WTC11 (cell line): ENCODE results near the gene SNX7. TPM values are rescaled to one million over a fixed set of nuclear protein-coding genes. Genes with fewer than 3 reads are reported as not detected.

Experiments
- ATAC-seq: fragments of 200-7000 bp; cut with Tn5 transposase; 2 replicates; pipeline ENCODE4 v1.10.0; 2021; ENCODE audit warnings: mild to moderate bottlenecking, moderate library complexity
- CTCF ChIA-PET: fragments of 300-600 bp; sonication (Branson Sonifier 250); formaldehyde crosslinking; loops from one replicate; lab custom pipeline; 2021; ENCODE audit warnings: antibody characterized with exemption; lab: Charles Lee
- POLR2A ChIA-PET: fragments of 350-600 bp; sonication (Branson Sonifier 250); formaldehyde crosslinking; loops from one replicate; lab custom pipeline; 2021; ENCODE audit warnings: antibody characterized with exemption; lab: Charles Lee
- DNase-seq: peaks from one replicate; pipeline ENCODE4 v3.0.0; 2021; ENCODE audit warnings: low spot score
- H3K27ac Mint-ChIP-seq: 2 replicates; pipeline ENCODE4 v1.8.0; 2021; ENCODE audit warnings: mixed read lengths
- H3K27me3 Mint-ChIP-seq: 2 replicates; pipeline ENCODE4 v1.8.0; 2021; ENCODE audit warnings: low read depth, mild to moderate bottlenecking, moderate library complexity, mixed read lengths
- H3K36me3 Mint-ChIP-seq: 2 replicates; pipeline ENCODE4 v1.8.0; 2021; ENCODE audit warnings: mixed read lengths
- H3K4me1 Mint-ChIP-seq: 2 replicates; pipeline ENCODE4 v1.8.0; 2022; ENCODE audit warnings: mixed read lengths
- H3K4me3 Mint-ChIP-seq: 2 replicates; pipeline ENCODE4 v1.8.0; 2021; ENCODE audit warnings: mild to moderate bottlenecking, moderate library complexity, mixed read lengths
- H3K9me3 Mint-ChIP-seq: 2 replicates; pipeline ENCODE4 v1.8.0; 2021; ENCODE audit warnings: mixed read lengths
- ATF1 ChIP-seq: sonication (generic); formaldehyde crosslinking; IDR thresholded peaks from 2 replicates; pipeline ENCODE4 v1.8.1; 2023; ENCODE audit warnings: mild to moderate bottlenecking, moderate library complexity, missing genetic modification reagents
- ESRRA ChIP-seq: sonication (generic); formaldehyde crosslinking; IDR thresholded peaks from 2 replicates; pipeline ENCODE4 v1.8.1; 2022; ENCODE audit warnings: mild to moderate bottlenecking, missing genetic modification reagents, borderline replicate concordance
- FOXJ3 ChIP-seq: sonication (generic); formaldehyde crosslinking; IDR thresholded peaks from 2 replicates; pipeline ENCODE4 v1.9.0; 2021; ENCODE audit warnings: missing genetic modification reagents, mild to moderate bottlenecking, borderline replicate concordance
- FOXK1 ChIP-seq: sonication (generic); formaldehyde crosslinking; IDR thresholded peaks from 2 replicates; pipeline ENCODE4 v1.8.0; 2022; ENCODE audit warnings: mild to moderate bottlenecking, moderate library complexity, missing genetic modification reagents
- NFE2L1 ChIP-seq: sonication (generic); formaldehyde crosslinking; IDR thresholded peaks from 2 replicates; pipeline ENCODE4 v1.8.1; 2023; ENCODE audit warnings: missing genetic modification reagents
- NR3C1 ChIP-seq: sonication (generic); formaldehyde crosslinking; conservative IDR thresholded peaks from 2 replicates; pipeline ENCODE4 v1.8.1; 2023; ENCODE audit warnings: low read depth, mild to moderate bottlenecking, missing genetic modification reagents
- PRRX2 ChIP-seq: fragments of 250-450 bp; sonication (Bioruptor Pico); IDR thresholded peaks from 2 replicates; pipeline ENCODE4 v1.8.0; 2021; ENCODE audit warnings: mild to moderate bottlenecking
- TCF7 ChIP-seq: sonication (generic); formaldehyde crosslinking; IDR thresholded peaks from 2 replicates; pipeline ENCODE4 v1.8.0; 2022; ENCODE audit warnings: mild to moderate bottlenecking, low read depth, missing genetic modification reagents, moderate library complexity
- ZNF219 ChIP-seq: sonication (generic); formaldehyde crosslinking; IDR thresholded peaks from 2 replicates; pipeline ENCODE4 v1.8.0; 2023; ENCODE audit warnings: missing genetic modification reagents, mild to moderate bottlenecking, borderline replicate concordance
- total RNA-seq: library from RNA; stranded (reverse); gene quantifications from 3 replicates; pipeline ENCODE4 v1.2.3, GENCODE V29; 2021
- TF ChIP-seq, protein P1 (sequence below): sonication (generic); formaldehyde crosslinking; IDR thresholded peaks from 2 replicates; pipeline ENCODE4 v1.8.1; 2023; ENCODE audit warnings: mild to moderate bottlenecking, missing genetic modification reagents, moderate library complexity
- TF ChIP-seq, protein P2 (sequence below): sonication (generic); formaldehyde crosslinking; IDR thresholded peaks from 2 replicates; pipeline ENCODE4 v1.8.1; 2022; ENCODE audit warnings: low read depth, mild to moderate bottlenecking, moderate library complexity, missing genetic modification reagents, borderline replicate concordance
- TF ChIP-seq, protein P3 (sequence below): sonication (generic); formaldehyde crosslinking; IDR thresholded peaks from 2 replicates; pipeline ENCODE4 v1.8.0; 2022; ENCODE audit warnings: mild to moderate bottlenecking, missing genetic modification reagents
- TF ChIP-seq, protein P4 (sequence below): sonication (generic); formaldehyde crosslinking; conservative IDR thresholded peaks from 2 replicates; pipeline ENCODE4 v1.8.1; 2023; ENCODE audit warnings: mild to moderate bottlenecking, low read depth, missing genetic modification reagents, moderate library complexity
- TF ChIP-seq, protein P5 (sequence below): sonication (generic); formaldehyde crosslinking; IDR thresholded peaks from 2 replicates; pipeline ENCODE4 v1.8.0; 2022; ENCODE audit warnings: missing genetic modification reagents
- TF ChIP-seq, protein P6 (sequence below): sonication (generic); formaldehyde crosslinking; IDR thresholded peaks from 2 replicates; pipeline ENCODE4 v1.8.0; 2023; ENCODE audit warnings: missing genetic modification reagents, mild to moderate bottlenecking, borderline replicate concordance
- TF ChIP-seq, protein P7 (sequence below): sonication (generic); formaldehyde crosslinking; IDR thresholded peaks from 2 replicates; pipeline ENCODE4 v1.8.0; 2022; ENCODE audit warnings: mild to moderate bottlenecking, missing genetic modification reagents
- TF ChIP-seq, protein P8 (sequence below): sonication (generic); formaldehyde crosslinking; conservative IDR thresholded peaks from 2 replicates; pipeline ENCODE4 v1.8.1; 2022; ENCODE audit warnings: mild to moderate bottlenecking, missing genetic modification reagents
- TF ChIP-seq, protein P9 (sequence below): sonication (generic); formaldehyde crosslinking; IDR thresholded peaks from 2 replicates; pipeline ENCODE4 v1.8.1; 2023; ENCODE audit warnings: mild to moderate bottlenecking, missing genetic modification reagents

The SNX7 gene
- total RNA-seq, 1 experiment from 2014 or later = 15.7 TPM

DNA sequence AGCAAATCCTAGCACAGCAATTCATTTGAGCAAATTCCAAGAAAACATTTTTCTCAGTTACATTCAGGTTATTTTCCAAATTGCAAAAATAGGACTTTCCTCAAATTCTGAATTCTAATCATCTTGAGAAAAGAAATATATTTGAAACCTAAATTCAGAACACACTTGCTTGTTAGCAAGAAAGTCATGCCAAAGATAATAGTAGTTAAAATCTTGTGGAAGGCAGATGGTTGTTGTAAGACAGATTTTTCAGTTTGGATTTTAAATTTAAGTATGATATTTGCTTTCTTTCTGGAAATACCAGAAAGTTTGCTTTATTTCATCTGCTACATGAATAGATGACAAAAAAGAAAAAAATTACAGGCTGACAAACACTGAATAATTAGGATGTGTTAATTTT lies 29.1 kb downstream of the SNX7 start:
- H3K4me3 Mint-ChIP-seq = no peak overlapping the region
- H3K27me3 Mint-ChIP-seq = no peaks in the 10 kb centered on the region
- no peaks in the 10 kb centered on the region for H3K4me1 Mint-ChIP-seq
- DNase-seq (no peak), ATAC-seq (no peak)
- ChIA-PET POLR2A (no interaction called here), CTCF (no interaction called here)
- no peaks in the 10 kb centered on the region for H3K36me3 Mint-ChIP-seq
- no peak overlapping the region for H3K27ac Mint-ChIP-seq
- H3K9me3 Mint-ChIP-seq = no peaks in the 10 kb centered on the region
- TF ChIP-seq, protein P1, sequence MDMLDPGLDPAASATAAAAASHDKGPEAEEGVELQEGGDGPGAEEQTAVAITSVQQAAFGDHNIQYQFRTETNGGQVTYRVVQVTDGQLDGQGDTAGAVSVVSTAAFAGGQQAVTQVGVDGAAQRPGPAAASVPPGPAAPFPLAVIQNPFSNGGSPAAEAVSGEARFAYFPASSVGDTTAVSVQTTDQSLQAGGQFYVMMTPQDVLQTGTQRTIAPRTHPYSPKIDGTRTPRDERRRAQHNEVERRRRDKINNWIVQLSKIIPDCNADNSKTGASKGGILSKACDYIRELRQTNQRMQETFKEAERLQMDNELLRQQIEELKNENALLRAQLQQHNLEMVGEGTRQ (CRISPR knock-in tag) = no peak
- TF ChIP-seq ESRRA (CRISPR knock-in tag) (no peak), FOXJ3 (CRISPR knock-in tag) (no peak), ATF1 (CRISPR knock-in tag) (no peak), NFE2L1 (CRISPR knock-in tag) (no peak), FOXK1 (no peak), NR3C1 (CRISPR knock-in tag) (no peak), PRRX2 (CRISPR knock-in tag) (no peak), TCF7 (CRISPR knock-in tag) (no peak), ZNF219 (no peak)
- TF ChIP-seq, protein P2, sequence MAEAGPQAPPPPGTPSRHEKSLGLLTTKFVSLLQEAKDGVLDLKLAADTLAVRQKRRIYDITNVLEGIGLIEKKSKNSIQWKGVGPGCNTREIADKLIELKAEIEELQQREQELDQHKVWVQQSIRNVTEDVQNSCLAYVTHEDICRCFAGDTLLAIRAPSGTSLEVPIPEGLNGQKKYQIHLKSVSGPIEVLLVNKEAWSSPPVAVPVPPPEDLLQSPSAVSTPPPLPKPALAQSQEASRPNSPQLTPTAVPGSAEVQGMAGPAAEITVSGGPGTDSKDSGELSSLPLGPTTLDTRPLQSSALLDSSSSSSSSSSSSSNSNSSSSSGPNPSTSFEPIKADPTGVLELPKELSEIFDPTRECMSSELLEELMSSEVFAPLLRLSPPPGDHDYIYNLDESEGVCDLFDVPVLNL (CRISPR knock-in tag) = no peak
- TF ChIP-seq, protein P3, sequence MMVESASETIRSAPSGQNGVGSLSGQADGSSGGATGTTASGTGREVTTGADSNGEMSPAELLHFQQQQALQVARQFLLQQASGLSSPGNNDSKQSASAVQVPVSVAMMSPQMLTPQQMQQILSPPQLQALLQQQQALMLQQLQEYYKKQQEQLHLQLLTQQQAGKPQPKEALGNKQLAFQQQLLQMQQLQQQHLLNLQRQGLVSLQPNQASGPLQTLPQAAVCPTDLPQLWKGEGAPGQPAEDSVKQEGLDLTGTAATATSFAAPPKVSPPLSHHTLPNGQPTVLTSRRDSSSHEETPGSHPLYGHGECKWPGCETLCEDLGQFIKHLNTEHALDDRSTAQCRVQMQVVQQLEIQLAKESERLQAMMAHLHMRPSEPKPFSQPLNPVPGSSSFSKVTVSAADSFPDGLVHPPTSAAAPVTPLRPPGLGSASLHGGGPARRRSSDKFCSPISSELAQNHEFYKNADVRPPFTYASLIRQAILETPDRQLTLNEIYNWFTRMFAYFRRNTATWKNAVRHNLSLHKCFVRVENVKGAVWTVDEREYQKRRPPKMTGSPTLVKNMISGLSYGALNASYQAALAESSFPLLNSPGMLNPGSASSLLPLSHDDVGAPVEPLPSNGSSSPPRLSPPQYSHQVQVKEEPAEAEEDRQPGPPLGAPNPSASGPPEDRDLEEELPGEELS (CRISPR knock-in tag) = no peak
- TF ChIP-seq, protein P4, sequence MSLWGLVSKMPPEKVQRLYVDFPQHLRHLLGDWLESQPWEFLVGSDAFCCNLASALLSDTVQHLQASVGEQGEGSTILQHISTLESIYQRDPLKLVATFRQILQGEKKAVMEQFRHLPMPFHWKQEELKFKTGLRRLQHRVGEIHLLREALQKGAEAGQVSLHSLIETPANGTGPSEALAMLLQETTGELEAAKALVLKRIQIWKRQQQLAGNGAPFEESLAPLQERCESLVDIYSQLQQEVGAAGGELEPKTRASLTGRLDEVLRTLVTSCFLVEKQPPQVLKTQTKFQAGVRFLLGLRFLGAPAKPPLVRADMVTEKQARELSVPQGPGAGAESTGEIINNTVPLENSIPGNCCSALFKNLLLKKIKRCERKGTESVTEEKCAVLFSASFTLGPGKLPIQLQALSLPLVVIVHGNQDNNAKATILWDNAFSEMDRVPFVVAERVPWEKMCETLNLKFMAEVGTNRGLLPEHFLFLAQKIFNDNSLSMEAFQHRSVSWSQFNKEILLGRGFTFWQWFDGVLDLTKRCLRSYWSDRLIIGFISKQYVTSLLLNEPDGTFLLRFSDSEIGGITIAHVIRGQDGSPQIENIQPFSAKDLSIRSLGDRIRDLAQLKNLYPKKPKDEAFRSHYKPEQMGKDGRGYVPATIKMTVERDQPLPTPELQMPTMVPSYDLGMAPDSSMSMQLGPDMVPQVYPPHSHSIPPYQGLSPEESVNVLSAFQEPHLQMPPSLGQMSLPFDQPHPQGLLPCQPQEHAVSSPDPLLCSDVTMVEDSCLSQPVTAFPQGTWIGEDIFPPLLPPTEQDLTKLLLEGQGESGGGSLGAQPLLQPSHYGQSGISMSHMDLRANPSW (CRISPR knock-in tag) = no peak
- TF ChIP-seq, protein P5, sequence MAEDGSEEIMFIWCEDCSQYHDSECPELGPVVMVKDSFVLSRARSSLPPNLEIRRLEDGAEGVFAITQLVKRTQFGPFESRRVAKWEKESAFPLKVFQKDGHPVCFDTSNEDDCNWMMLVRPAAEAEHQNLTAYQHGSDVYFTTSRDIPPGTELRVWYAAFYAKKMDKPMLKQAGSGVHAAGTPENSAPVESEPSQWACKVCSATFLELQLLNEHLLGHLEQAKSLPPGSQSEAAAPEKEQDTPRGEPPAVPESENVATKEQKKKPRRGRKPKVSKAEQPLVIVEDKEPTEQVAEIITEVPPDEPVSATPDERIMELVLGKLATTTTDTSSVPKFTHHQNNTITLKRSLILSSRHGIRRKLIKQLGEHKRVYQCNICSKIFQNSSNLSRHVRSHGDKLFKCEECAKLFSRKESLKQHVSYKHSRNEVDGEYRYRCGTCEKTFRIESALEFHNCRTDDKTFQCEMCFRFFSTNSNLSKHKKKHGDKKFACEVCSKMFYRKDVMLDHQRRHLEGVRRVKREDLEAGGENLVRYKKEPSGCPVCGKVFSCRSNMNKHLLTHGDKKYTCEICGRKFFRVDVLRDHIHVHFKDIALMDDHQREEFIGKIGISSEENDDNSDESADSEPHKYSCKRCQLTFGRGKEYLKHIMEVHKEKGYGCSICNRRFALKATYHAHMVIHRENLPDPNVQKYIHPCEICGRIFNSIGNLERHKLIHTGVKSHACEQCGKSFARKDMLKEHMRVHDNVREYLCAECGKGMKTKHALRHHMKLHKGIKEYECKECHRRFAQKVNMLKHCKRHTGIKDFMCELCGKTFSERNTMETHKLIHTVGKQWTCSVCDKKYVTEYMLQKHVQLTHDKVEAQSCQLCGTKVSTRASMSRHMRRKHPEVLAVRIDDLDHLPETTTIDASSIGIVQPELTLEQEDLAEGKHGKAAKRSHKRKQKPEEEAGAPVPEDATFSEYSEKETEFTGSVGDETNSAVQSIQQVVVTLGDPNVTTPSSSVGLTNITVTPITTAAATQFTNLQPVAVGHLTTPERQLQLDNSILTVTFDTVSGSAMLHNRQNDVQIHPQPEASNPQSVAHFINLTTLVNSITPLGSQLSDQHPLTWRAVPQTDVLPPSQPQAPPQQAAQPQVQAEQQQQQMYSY (CRISPR knock-in tag) = no peak
- TF ChIP-seq, protein P6, sequence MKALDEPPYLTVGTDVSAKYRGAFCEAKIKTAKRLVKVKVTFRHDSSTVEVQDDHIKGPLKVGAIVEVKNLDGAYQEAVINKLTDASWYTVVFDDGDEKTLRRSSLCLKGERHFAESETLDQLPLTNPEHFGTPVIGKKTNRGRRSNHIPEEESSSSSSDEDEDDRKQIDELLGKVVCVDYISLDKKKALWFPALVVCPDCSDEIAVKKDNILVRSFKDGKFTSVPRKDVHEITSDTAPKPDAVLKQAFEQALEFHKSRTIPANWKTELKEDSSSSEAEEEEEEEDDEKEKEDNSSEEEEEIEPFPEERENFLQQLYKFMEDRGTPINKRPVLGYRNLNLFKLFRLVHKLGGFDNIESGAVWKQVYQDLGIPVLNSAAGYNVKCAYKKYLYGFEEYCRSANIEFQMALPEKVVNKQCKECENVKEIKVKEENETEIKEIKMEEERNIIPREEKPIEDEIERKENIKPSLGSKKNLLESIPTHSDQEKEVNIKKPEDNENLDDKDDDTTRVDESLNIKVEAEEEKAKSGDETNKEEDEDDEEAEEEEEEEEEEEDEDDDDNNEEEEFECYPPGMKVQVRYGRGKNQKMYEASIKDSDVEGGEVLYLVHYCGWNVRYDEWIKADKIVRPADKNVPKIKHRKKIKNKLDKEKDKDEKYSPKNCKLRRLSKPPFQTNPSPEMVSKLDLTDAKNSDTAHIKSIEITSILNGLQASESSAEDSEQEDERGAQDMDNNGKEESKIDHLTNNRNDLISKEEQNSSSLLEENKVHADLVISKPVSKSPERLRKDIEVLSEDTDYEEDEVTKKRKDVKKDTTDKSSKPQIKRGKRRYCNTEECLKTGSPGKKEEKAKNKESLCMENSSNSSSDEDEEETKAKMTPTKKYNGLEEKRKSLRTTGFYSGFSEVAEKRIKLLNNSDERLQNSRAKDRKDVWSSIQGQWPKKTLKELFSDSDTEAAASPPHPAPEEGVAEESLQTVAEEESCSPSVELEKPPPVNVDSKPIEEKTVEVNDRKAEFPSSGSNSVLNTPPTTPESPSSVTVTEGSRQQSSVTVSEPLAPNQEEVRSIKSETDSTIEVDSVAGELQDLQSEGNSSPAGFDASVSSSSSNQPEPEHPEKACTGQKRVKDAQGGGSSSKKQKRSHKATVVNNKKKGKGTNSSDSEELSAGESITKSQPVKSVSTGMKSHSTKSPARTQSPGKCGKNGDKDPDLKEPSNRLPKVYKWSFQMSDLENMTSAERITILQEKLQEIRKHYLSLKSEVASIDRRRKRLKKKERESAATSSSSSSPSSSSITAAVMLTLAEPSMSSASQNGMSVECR = no peak
- TF ChIP-seq, protein P7, sequence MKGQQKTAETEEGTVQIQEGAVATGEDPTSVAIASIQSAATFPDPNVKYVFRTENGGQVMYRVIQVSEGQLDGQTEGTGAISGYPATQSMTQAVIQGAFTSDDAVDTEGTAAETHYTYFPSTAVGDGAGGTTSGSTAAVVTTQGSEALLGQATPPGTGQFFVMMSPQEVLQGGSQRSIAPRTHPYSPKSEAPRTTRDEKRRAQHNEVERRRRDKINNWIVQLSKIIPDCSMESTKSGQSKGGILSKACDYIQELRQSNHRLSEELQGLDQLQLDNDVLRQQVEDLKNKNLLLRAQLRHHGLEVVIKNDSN (CRISPR knock-in tag) = no peak
- TF ChIP-seq, protein P8, sequence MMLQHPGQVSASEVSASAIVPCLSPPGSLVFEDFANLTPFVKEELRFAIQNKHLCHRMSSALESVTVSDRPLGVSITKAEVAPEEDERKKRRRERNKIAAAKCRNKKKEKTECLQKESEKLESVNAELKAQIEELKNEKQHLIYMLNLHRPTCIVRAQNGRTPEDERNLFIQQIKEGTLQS = no peak
- TF ChIP-seq, protein P9, sequence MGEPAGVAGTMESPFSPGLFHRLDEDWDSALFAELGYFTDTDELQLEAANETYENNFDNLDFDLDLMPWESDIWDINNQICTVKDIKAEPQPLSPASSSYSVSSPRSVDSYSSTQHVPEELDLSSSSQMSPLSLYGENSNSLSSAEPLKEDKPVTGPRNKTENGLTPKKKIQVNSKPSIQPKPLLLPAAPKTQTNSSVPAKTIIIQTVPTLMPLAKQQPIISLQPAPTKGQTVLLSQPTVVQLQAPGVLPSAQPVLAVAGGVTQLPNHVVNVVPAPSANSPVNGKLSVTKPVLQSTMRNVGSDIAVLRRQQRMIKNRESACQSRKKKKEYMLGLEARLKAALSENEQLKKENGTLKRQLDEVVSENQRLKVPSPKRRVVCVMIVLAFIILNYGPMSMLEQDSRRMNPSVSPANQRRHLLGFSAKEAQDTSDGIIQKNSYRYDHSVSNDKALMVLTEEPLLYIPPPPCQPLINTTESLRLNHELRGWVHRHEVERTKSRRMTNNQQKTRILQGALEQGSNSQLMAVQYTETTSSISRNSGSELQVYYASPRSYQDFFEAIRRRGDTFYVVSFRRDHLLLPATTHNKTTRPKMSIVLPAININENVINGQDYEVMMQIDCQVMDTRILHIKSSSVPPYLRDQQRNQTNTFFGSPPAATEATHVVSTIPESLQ = no peak
